CD4-positive, CD25-positive, alpha-beta regulatory T cell (primary cell): ENCODE measurements around the gene IL17RD. TPM values are rescaled to one million over a fixed set of nuclear protein-coding genes. Genes with fewer than 3 reads are reported as not detected.

Experiments
- ATAC-seq, 2 donors: fragments of 150-1000 bp; cut with Tn5 transposase; one replicate each; pipeline ENCODE4 v1.10.0; 2021; ENCODE audit warnings: low read depth in 2 of 2, moderate number of reproducible peaks in 2 of 2, moderate library complexity in 1 of 2
- DNase-seq, 3 donors: peaks; one replicate each; pipeline versions ENCODE4 v3.0.0 to v3.0.0-alpha.2; 2012 to 2022; ENCODE audit warnings: mixed read lengths in 1 of 3
- H3K27ac ChIP-seq: one replicate; pipeline ENCODE4 v1.7.0; 2013; ENCODE audit warnings: mild to moderate bottlenecking, low read length; ENCODE audit not compliant: insufficient read depth, poor library complexity, severe bottlenecking
- H3K27me3 ChIP-seq: one replicate; pipeline ENCODE4 v1.7.0; 2013; ENCODE audit warnings: low read length; ENCODE audit not compliant: control insufficient read depth, insufficient read depth
- H3K36me3 ChIP-seq: one replicate; pipeline ENCODE4 v1.7.0; 2013; ENCODE audit warnings: mild to moderate bottlenecking, low read length, moderate library complexity; ENCODE audit not compliant: control insufficient read depth, insufficient read depth
- H3K4me1 ChIP-seq: 2 replicates; pipeline ENCODE4 v1.7.0; 2013; ENCODE audit warnings: mild to moderate bottlenecking, low read length; ENCODE audit not compliant: insufficient read depth, control insufficient read depth, poor library complexity, severe bottlenecking
- H3K4me3 ChIP-seq: one replicate; pipeline ENCODE4 v1.7.0; 2013; ENCODE audit warnings: low read depth, mild to moderate bottlenecking, low read length, moderate library complexity
- H3K9me3 ChIP-seq, 2 experiments: 1 replicate in 1 of 2; 2 replicates in 1 of 2; pipeline ENCODE4 v1.7.0; 2013; ENCODE audit warnings: low read length in 2 of 2, mild to moderate bottlenecking in 1 of 2, moderate library complexity in 1 of 2; ENCODE audit not compliant: control insufficient read depth in 2 of 2
- H3K27ac Mint-ChIP-seq, 3 donors: one replicate each; pipeline ENCODE4 v1.8.0; 2020 to 2022; ENCODE audit warnings: mild to moderate bottlenecking in 3 of 3, mixed read lengths in 3 of 3, moderate library complexity in 2 of 3
- H3K27me3 Mint-ChIP-seq: one replicate; pipeline ENCODE4 v1.8.0; 2022; ENCODE audit warnings: mild to moderate bottlenecking, mixed read lengths
- H3K36me3 Mint-ChIP-seq: one replicate; pipeline ENCODE4 v1.8.0; 2020; ENCODE audit warnings: mixed read lengths
- H3K4me1 Mint-ChIP-seq, 4 donors: one replicate each; pipeline ENCODE4 v1.8.0; 2020 to 2022; ENCODE audit warnings: mixed read lengths in 4 of 4, mild to moderate bottlenecking in 1 of 4
- H3K4me3 Mint-ChIP-seq, 4 donors: one replicate each; pipeline ENCODE4 v1.8.0; 2020 to 2022; ENCODE audit warnings: mild to moderate bottlenecking in 4 of 4, mixed read lengths in 4 of 4, moderate library complexity in 3 of 4
- H3K9me3 Mint-ChIP-seq, 7 donors: one replicate each; pipeline ENCODE4 v1.8.0; 2020 to 2022; ENCODE audit warnings: mixed read lengths in 7 of 7, mild to moderate bottlenecking in 3 of 7, moderate library complexity in 2 of 7
- polyA plus RNA-seq, 4 donors: library from polyadenylated mRNA; unstranded; fragments of 300-500 nt; fragmentation: Illumina TruSeq; gene quantifications; one replicate each; pipeline ENCODE4 v1.2.3, GENCODE V29; 2021
- total RNA-seq: library from RNA; stranded (reverse); gene quantifications from one replicate; pipeline ENCODE4 v1.2.3, GENCODE V29; 2022

Gene IL17RD
- total and polyA plus RNA-seq, 5 donors from 2014 or later: not detected

DNA sequence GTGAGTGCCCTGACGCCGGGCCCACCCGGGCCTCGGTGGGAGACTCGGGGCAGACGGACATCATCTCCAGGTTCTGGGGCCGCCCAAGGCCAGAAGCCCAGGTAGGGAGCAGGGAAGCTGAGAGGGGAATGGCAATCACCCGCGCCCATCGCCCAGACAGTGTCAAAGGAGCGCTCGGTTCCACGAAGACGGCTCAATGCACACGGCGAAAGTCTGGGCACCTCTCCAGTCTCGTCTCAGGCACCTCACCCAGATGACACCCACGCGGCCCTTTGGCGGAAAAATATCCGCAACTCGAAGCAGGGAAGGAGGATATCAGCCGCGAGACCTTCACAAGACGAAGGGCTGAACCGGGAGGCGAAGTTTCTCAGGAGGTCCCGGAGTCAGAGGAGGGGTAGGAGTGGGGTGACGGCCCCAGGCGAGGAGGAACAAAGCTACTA, 916 bp downstream of the IL17RD start:
- H3K27ac Mint-ChIP-seq: peak overlapping the region in 1 of 3 donors; percentile 22

DNA sequence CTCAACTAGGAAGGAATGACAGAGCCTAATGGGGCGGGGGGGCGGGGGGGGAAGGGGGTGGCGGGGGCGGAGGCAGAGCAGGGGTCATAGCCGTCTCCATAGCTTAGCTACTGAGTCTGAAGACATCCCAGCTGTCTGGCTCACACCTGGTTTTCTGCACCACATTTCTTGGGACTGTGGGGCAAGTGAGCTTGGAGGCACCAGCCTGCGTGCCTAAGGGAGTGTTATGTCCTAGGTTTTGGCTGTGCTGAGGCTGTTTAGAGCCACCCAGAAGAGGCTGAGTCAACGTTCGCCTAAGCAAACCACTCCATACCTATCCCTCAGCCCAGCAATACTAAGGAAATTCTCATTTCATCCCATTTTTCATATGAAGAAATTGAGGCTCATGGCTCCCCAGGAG, 1.4 kb downstream of the IL17RD start:
- Mint-ChIP-seq H3K36me3 (no peaks in the 10 kb centered on the region), H3K4me1 (peaks cover 7 to 24% (median 17%) of the 10 kb centered on the region in 4 donors), H3K27me3 (peaks cover 75% of the 10 kb centered on the region), H3K27ac (no peak overlapping the region), H3K4me3 (peak overlapping the region; percentile 58 to 88 (median 84)), H3K9me3 (peaks cover 0 to 7% (median 0%) of the 10 kb centered on the region in 7 donors)
- Histone ChIP-seq H3K27me3 (peaks cover 40% of the 10 kb centered on the region), H3K9me3 (no peaks in the 10 kb centered on the region), H3K4me1 (peaks cover 28% of the 10 kb centered on the region), H3K36me3 (no peaks in the 10 kb centered on the region), H3K4me3 (no peak overlapping the region), H3K27ac (no peak overlapping the region)
- ATAC-seq: no peak
- no peak for DNase-seq

More for the DNA sequence above, 916 bp downstream of the IL17RD start:
- Mint-ChIP-seq H3K27me3 (peaks cover 75% of the 10 kb centered on the region), H3K4me1 (peaks cover 2 to 19% (median 12%) of the 10 kb centered on the region in 4 donors), H3K36me3 (no peaks in the 10 kb centered on the region), H3K4me3 (peak overlapping the region; percentile 58 to 88 (median 84)), H3K9me3 (peaks cover 0 to 7% (median 0%) of the 10 kb centered on the region in 7 donors)
- no peaks in the 10 kb centered on the region for H3K9me3 ChIP-seq
- peaks cover 45% of the 10 kb centered on the region for H3K27me3 ChIP-seq
- H3K4me3 ChIP-seq: no peak overlapping the region
- no peaks in the 10 kb centered on the region for H3K36me3 ChIP-seq
- ATAC-seq: peak; percentile 10 to 35
- no peak overlapping the region for H3K27ac ChIP-seq
- H3K4me1 ChIP-seq: peaks cover 23% of the 10 kb centered on the region
- peak in 1 of 3 donors; percentile 16 for DNase-seq

DNA sequence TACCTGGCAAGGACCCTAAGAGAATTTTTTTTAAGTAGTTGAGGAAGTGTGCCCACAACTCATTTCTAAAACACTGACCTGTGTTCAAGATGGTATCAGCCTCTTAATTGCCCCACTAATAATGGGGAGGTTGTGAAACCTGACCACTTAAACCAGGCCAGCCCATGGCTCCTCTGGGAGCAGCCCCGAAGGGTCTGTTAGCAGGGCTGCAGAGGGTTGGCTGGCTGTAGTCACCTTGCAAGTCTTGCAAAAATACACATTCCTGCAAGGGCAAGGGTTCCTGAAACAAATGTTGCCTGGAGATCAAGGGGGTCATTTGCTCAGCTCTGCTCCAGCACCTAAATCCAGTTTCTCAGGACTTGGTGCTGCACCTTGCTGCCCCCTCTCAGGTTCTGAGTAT, 3.2 kb downstream of the IL17RD start:
- no peak for DNase-seq
- Histone ChIP-seq H3K4me1 (peaks cover 30% of the 10 kb centered on the region), H3K36me3 (no peaks in the 10 kb centered on the region), H3K4me3 (no peak overlapping the region), H3K27me3 (peaks cover 27% of the 10 kb centered on the region), H3K27ac (no peak overlapping the region), H3K9me3 (no peaks in the 10 kb centered on the region)
- no peaks in the 10 kb centered on the region for H3K36me3 Mint-ChIP-seq
- H3K27me3 Mint-ChIP-seq: peaks cover 61% of the 10 kb centered on the region
- peaks cover 9 to 27% (median 22%) of the 10 kb centered on the region in 4 donors for H3K4me1 Mint-ChIP-seq
- ATAC-seq: no peak
- H3K4me3 Mint-ChIP-seq: no peak overlapping the region
- H3K27ac Mint-ChIP-seq: no peak overlapping the region
- H3K9me3 Mint-ChIP-seq: peaks cover 0 to 7% (median 0%) of the 10 kb centered on the region in 7 donors

DNA sequence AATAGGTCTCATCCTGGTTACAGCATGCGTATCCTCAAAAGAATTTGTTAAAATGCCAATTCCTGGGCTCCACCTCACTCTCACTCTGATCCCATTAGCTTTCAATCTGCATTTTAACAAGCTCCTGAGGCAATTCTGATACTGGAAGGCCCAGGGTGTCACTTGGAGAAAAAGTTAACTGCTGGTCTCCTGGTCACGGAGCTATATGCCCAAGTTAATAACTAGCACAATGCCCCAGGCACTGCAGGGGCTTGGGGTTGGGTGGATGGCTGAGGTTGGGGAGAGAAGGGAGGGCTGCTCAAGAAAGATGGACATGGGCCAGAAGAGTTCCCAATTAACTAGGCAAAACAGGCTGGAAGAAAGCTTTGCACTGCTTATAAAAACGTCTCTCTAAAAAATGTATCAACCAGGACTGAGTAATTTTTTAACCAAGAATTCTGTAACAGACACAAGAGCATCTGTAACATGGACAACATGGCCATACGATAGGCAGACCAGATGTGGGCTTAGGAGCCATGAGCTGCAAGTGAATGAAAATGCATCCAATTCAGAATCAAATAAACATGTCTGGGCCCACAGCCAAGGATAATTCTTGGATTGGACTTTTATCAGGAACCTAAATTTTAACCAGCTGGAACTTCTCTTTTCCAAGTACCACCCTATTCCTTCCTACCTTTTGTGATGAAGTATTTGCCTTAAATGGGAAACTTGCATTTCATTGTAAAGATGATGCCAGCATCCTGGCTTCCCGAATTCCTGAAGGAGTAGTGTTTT, 4.2 kb downstream of the IL17RD start:
- no peaks in the 10 kb centered on the region for H3K36me3 ChIP-seq
- Mint-ChIP-seq H3K4me3 (peak overlapping the region in 1 of 4 donors; percentile 44), H3K9me3 (peaks cover 0 to 6% (median 0%) of the 10 kb centered on the region in 7 donors), H3K36me3 (no peaks in the 10 kb centered on the region), H3K27me3 (peaks cover 58% of the 10 kb centered on the region), H3K27ac (no peak overlapping the region), H3K4me1 (peaks cover 9 to 27% (median 22%) of the 10 kb centered on the region in 4 donors)
- no peaks in the 10 kb centered on the region for H3K9me3 ChIP-seq
- H3K27me3 ChIP-seq: peaks cover 19% of the 10 kb centered on the region
- ATAC-seq: no peak
- H3K4me1 ChIP-seq: peaks cover 30% of the 10 kb centered on the region
- no peak overlapping the region for H3K27ac ChIP-seq
- H3K4me3 ChIP-seq: no peak overlapping the region
- DNase-seq: no peak

DNA sequence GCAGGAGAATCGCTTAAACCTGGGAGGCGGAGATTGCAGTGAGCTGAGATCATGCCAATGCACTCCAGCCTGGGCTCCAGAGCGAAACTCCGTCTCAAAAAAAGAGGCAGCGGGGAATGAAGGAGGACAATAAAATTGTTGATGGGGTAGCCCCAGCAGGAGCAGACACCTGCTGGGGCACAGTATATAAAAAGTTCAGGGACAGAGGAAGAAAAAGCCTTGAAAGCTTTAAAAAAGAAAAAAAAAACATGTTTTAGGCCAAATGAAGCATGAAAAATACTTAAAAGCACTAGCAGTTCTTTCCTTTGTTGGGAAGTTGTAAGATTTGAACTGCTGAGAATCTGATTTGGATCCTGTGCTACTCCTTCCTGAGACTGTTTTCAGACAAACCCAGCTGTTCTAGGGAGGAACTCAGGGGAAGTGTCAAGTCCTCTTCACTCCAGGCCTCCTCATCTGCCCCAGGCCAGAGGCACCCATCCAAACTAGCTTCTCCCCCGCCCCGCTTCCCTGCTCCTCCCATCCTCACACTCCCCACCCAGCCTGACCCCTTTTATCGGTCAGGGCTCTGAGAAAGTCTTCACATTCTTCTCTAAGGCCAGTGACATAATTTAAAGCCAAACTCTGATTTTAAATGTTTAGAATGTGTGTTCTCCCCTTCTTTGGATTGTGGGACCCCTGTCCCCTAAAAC, 4.9 kb downstream of the IL17RD start:
- Mint-ChIP-seq H3K4me1 (peaks cover 9 to 21% (median 19%) of the 10 kb centered on the region in 4 donors), H3K27ac (peak overlapping the region in 1 of 3 donors; percentile 76), H3K27me3 (peaks cover 61% of the 10 kb centered on the region), H3K4me3 (no peak overlapping the region), H3K36me3 (no peaks in the 10 kb centered on the region), H3K9me3 (peaks cover 0 to 3% (median 0%) of the 10 kb centered on the region in 7 donors)
- H3K27me3 ChIP-seq: peaks cover 15% of the 10 kb centered on the region
- peaks cover 26% of the 10 kb centered on the region for H3K4me1 ChIP-seq
- H3K27ac ChIP-seq: no peak overlapping the region
- ATAC-seq: no peak
- DNase-seq: no peak
- no peaks in the 10 kb centered on the region for H3K9me3 ChIP-seq
- H3K36me3 ChIP-seq: no peaks in the 10 kb centered on the region
- no peak overlapping the region for H3K4me3 ChIP-seq

DNA sequence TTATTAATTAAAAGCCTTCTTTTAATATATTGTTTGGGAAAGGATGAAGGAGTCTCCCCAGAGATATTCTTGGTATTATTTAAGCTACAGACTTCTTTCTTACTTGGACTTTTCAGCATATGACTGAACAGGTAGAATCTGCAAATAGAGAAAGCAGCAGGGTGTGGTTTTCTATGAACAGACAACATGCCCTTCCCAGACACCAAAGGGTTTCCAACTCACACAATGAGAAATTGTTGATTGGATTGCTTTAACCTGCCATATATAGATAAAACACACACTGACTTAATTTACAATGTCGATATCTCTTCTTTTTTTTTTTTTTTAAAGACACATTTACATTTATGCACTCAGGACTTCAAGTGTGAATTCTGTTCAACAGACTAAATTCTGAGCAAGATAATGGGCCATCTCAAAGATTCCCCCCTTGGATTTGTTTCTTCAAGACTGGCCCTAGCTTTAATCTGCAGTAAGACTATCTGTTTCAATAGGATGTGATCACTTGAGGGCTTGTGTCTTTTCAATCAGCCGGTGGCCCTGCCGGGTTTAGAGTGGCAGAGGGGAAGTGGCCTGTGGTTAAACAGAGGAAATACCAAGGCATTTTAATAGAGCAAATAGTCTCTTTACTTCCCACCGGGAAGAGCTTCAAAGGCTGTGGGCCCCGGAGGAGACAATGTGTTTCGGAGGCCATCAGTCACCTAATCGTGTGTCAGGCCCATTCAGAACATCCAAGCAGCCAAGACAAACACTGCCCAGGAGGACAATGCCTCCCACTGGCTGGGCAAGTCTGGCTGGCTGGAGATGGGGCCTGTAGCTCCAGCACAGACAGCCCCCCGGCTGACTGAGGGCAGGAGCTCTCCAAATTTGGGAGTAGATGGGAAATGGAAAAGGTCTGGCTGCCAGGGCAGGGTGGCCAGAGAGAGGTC, 6.1 kb downstream of the IL17RD start:
- DNase-seq: peak in 1 of 3 donors; percentile 68
- H3K27me3 Mint-ChIP-seq: peaks cover 56% of the 10 kb centered on the region

DNA sequence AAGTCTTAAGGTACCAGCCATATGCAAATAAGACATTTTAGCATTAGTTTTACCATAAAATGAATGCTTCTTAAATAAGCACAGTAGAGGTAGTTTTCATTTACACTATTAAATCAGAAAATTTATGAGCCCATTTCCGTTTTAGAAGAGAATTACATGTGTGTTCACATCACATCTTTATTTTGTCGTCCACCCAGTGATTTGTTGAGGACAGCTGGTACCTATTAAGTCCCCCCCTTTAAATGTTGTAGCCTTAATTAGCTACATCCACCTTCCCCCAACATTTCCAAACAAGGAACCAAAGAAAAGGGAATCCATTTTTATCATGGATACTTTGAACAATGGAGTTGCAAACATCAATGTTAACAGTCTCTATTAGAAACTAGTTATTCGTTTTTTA, 6.8 kb downstream of the IL17RD start:
- no peak overlapping the region for H3K27ac Mint-ChIP-seq
- no peaks in the 10 kb centered on the region for H3K36me3 ChIP-seq

More for the DNA sequence above, 6.1 kb downstream of the IL17RD start:
- no peaks in the 10 kb centered on the region for H3K9me3 ChIP-seq
- ATAC-seq: peak; percentile 53 to 69
- no peaks in the 10 kb centered on the region for H3K36me3 ChIP-seq
- H3K9me3 Mint-ChIP-seq: peaks cover 0 to 2% (median 0%) of the 10 kb centered on the region in 7 donors
- no peak overlapping the region for H3K27ac ChIP-seq
- H3K27ac Mint-ChIP-seq: no peak overlapping the region
- H3K4me1 Mint-ChIP-seq: peaks cover 9 to 17% (median 15%) of the 10 kb centered on the region in 4 donors
- peak overlapping the region in 2 of 4 donors; percentile 17 to 41 for H3K4me3 Mint-ChIP-seq
- H3K27me3 ChIP-seq: peaks cover 15% of the 10 kb centered on the region
- no peak overlapping the region for H3K4me3 ChIP-seq
- peaks cover 15% of the 10 kb centered on the region for H3K4me1 ChIP-seq
- no peaks in the 10 kb centered on the region for H3K36me3 Mint-ChIP-seq

More for the DNA sequence above, 6.8 kb downstream of the IL17RD start:
- peaks cover 9 to 15% (median 13%) of the 10 kb centered on the region in 4 donors for H3K4me1 Mint-ChIP-seq
- ATAC-seq (no peak), DNase-seq (no peak)
- Histone ChIP-seq H3K9me3 (no peaks in the 10 kb centered on the region), H3K27me3 (peaks cover 15% of the 10 kb centered on the region), H3K4me1 (peaks cover 12% of the 10 kb centered on the region), H3K27ac (no peak overlapping the region), H3K4me3 (no peak overlapping the region)
- peaks cover 0 to 2% (median 0%) of the 10 kb centered on the region in 7 donors for H3K9me3 Mint-ChIP-seq
- H3K4me3 Mint-ChIP-seq: no peak overlapping the region
- H3K36me3 Mint-ChIP-seq: no peaks in the 10 kb centered on the region
- peaks cover 50% of the 10 kb centered on the region for H3K27me3 Mint-ChIP-seq
